HG03378 (cell line): Measurements from ENCODE around the gene AP4B1.
A peak's percentile ranks its signal among the peaks of the same experiment; 100 is the strongest.
"Not testable (repeated sequence)": the region's sequence is repeated elsewhere in the genome, so short reads cannot be mapped to it uniquely, and the experiment has no call there.

Experiments
- ATAC-seq: cut with Tn5 transposase; IDR thresholded peaks from one replicate; pipeline ENCODE4 v1.9.1; 2021; ENCODE audit warnings: mild to moderate bottlenecking, moderate library complexity; ENCODE audit not compliant: unreplicated experiment

Gene AP4B1

DNA sequence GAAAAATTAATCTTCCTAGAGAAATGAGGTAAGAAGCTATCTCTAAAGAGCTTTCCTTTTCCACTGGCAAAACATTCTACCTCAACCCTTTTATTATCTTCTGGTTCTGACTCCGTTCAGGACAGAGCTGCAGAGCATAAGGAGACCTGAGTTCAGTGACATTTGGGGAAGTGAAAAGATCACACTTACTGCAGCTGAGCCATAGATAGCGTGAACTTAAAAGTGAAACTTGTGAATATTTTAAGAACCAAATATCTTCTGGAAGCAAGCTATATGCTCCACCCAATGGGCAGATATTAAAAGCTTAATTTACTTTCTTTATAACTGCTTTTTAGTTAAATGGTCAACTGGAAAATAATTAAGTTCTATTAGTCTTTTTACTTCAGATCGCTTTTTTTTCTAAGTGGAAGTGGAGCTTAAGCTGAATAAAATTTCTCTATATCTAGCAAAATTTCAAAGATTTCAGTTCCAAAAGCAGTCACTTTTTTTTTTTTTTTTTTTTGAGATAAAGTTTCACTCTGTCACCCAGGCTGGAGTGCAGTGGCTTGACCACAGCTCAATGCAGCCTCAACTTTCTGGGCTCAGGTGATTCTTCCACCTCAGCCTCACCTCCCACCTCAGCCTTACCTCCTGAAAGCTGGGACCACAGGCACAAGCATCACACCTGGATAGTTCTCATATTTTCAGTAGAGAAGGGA, 45.0 kb downstream of the AP4B1 start:
- peak; percentile 91 for ATAC-seq

DNA sequence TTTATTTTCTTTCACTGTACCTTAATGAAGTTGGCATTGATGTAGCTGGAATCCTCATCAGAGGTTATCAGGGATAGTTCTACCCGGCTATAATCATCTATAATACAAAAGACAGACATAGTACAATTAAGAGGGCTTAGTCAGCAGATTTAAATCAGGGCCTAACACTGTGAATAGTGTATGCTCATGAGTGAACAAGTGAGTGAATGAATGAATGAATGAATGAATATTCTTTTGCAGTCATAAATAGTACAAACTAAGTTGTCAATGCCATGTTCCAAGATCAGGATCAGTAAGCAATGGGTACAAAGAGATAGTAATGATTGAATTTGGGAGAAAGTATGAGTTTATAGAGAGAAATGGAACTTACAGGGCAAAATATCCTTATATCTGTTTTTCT, 45.6 kb downstream of the AP4B1 start:
- no peak for ATAC-seq

DNA sequence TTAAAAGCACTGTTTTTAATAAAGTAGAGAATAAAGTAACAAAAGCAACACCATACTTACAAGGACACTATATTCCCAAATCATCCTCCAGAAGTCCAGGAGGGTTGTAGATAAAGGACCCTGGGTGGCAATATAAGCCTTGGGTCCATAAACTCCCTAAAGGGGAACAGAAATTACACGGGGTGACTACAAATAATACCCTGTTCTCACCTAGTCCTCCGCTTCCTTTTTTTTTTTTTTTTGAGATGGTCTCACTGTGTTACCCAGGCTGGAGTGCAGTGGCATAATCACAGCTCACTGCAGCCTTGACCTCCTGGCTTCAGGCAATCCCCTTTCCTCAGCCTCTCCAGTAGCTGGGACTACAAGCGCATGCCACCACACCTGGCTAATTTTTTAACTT, 46.2 kb downstream of the AP4B1 start:
- ATAC-seq, result no peak

DNA sequence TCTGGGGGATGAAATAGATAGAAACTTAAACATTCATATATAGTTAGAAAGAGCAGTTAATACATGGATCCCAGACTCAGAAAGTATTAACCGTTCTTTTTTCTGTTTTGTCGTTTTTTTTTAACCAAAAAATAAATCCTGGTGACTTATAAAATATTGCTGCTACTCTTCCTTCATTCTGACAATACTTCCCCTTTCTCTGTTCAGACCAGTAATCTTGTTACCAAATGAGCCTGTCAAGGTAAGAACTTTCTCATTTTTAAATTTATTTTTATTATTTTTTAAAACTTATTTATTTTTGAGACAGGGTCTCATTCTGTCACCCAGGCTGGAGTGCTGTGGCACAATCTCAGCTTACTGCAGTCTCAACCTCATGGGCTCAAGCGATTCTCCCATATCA, 46.8 kb downstream of the AP4B1 start:
- no peak for ATAC-seq

DNA sequence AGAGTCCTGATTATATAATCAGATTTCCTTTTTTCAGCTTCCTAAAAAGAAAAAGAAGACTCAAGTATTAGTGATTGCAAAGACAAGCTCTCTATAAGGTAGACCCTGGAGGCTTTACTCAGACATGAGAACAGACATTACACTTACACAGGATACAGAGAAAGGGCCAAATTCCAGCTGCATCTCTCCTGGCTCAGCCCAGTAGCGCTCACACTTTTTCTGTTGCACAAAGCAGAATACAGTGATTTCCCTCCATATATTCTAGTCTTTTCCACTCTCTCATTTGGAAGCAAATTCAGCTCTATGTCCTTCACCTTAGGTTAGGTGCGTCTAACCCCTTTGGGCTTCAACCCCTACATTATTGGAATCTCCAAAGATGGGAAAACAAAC, 48.2 kb downstream of the AP4B1 start:
- ATAC-seq, result no peak

DNA sequence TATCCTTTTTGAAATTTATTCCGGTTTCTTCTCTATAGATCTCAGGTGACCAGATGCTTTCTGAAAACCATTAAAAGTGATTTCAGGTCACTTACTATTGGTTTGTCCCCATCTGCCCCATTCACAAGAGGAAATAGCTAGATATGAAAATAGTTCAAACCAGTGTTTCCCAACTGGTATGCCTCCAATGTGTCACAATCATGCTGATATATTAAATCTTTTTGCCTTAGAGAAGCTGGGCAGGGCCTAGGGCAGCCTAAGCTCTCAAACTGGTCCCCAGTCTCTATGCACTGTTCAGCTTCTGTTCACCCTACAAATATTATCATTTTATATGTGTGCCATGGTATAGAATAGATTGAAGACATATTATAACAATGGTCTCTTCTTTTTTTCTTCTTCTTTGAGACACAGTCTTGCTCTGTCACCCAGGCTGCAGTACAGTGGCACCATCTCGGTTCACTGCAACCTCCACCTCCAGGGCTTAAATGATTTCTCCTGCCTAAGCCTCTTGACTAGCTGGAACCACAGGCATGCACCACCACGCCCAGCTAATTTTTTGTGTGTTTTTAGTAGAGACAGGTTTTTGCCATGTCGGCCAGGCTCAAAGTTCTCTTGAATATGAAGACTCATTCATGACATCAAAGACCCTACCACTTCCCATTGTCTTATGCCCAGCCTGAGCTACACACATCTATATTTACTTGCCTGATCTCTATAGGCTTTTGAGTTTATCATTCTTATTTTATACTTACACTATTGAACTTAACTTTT, 48.8 kb downstream of the AP4B1 start:
- ATAC-seq, result no peak

DNA sequence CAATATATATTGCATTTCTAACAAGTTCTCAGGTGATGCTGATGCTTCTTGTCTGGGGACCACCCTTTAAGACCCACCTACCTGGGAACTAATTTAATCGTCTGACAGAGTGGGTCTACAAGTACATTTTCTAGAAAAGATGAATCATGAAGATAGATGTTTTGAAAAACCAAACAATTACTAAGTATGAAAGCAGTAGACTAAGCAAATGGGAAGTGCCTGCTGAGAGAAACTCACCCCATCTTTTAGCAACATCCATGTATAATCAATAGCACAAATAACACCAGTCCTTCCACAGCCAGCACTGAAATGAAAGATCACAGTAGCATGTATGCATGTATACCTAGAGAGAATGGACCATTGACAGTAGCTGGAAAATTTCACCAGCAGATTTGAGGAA, 50.4 kb downstream of the AP4B1 start:
- ATAC-seq, result no peak

DNA sequence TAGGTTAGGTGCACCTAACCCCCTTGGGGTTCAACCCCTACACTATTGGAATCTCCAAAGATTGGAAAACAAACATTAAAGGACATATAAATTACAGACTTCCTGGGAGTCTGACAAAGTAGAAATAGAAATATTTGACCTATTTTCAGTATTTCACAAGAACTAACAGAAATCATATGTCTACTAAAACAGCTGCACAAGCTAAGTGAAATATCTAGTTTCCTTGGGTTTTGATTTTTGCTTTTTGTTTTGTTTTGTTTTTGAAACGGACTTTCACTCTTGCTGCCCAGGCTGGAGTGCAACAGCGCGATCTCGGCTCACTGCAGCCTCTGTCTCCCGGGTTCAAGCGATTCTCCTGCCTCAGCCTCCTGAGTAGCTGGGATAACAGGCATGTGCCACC, 51.9 kb downstream of the AP4B1 start:
- ATAC-seq, result not testable (repeated sequence)

DNA sequence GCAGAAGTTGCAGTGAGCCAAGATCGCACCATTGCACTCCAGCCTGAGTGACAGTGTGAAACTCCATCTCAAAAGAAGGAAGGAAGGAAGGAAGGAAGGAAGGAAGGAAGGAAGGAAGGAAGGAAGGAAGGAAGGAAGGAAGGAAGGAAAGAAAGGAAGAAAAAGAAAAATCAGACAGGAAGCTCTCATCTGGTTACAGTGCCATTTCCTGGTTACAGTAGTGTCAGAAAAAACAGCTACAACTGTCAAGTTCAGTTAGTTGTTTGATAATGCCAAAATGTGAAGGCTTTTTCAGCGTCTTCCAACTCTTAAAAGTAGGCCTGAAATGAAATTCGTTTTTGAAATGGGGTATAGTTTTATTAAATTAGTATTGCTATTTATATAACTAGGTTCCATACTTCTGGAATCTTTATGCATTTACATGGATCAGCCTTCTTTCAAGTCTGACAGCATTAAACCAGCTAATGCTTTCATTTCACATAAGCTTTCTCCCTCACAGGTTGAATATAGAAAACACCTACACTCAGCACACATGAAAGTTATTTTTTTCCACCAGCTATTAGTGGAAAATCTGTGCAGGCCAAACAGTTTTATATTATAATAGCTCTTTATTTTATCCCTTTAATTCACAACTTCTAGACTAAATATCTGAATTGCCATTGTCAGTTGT, 54.3 kb downstream of the AP4B1 start:
- ATAC-seq, result no peak

DNA sequence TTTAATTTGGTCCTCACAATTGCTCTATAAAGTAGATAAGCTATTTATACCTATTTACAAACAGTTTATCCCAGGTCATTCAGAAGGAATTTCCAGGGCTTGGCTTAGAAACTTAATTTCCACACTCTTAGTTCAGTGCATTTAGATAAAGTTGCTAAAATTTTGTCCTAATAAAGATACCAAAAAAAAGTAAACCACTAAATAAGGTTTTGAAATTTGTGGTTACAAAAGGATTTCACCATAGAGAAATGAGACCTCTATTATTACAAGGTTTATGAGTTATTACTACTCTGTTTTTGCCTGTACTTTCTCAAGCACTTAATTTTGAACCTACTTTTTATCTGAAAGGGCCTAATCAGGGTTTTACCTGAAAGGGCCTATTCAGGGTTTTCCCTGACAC, 55.5 kb downstream of the AP4B1 start:
- ATAC-seq, result no peak

DNA sequence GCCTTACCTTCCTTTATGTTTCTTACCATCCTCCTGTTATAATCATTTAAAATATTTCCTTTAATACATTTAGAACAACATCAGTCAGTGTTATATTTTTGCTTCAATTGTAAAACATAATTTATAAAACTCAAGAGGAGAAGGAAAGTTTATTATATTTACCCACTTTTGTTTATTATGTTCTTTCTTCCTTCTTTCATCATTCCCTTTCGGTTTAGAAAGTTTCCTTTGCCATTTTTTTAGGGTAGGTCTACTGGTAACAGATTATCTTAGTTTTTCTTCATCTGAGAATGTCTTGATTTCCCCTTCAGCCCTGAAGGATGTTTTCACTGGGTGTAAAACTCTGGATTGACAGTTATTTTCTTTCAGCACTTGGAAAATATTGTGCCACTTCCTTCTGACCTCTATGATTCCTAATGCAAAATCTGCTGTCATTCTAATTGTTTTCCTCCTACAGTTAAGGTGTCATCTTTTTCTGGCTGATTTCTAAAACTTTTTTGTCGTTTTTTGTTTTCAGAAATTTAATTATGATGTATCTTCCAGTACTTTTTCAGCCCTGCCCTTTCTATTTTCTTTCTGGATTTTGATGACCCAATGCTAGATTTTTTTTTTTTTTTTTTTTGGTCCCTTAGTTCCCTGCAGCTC, 58.1 kb downstream of the AP4B1 start:
- ATAC-seq, result no peak
